IPS-18a (cell line): ENCODE data around the gene ANXA10.

Experiments
- H3K27ac ChIP-seq: one replicate; pipeline ENCODE4 v1.5.1; 2013; ENCODE audit warnings: low read length
- H3K27me3 ChIP-seq: one replicate; pipeline ENCODE4 v1.6.1; 2013; ENCODE audit warnings: mild to moderate bottlenecking, low read length; ENCODE audit not compliant: control insufficient read depth, insufficient read depth
- H3K36me3 ChIP-seq: one replicate; pipeline ENCODE4 v1.6.1; 2013; ENCODE audit warnings: low read depth, low read length; ENCODE audit not compliant: control insufficient read depth
- H3K4me1 ChIP-seq: one replicate; pipeline ENCODE4 v1.6.1; 2013; ENCODE audit warnings: low read depth, low read length; ENCODE audit not compliant: control insufficient read depth
- H3K4me3 ChIP-seq: one replicate; pipeline ENCODE4 v1.5.1; 2013; ENCODE audit warnings: low read length
- H3K9ac ChIP-seq: one replicate; pipeline ENCODE4 v1.6.1; 2013; ENCODE audit warnings: mild to moderate bottlenecking, low read length, moderate library complexity
- H3K9me3 ChIP-seq: one replicate; pipeline ENCODE4 v1.6.1; 2013; ENCODE audit warnings: low read depth, low read length; ENCODE audit not compliant: control insufficient read depth

The ANXA10 gene, protein sequence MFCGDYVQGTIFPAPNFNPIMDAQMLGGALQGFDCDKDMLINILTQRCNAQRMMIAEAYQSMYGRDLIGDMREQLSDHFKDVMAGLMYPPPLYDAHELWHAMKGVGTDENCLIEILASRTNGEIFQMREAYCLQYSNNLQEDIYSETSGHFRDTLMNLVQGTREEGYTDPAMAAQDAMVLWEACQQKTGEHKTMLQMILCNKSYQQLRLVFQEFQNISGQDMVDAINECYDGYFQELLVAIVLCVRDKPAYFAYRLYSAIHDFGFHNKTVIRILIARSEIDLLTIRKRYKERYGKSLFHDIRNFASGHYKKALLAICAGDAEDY

DNA sequence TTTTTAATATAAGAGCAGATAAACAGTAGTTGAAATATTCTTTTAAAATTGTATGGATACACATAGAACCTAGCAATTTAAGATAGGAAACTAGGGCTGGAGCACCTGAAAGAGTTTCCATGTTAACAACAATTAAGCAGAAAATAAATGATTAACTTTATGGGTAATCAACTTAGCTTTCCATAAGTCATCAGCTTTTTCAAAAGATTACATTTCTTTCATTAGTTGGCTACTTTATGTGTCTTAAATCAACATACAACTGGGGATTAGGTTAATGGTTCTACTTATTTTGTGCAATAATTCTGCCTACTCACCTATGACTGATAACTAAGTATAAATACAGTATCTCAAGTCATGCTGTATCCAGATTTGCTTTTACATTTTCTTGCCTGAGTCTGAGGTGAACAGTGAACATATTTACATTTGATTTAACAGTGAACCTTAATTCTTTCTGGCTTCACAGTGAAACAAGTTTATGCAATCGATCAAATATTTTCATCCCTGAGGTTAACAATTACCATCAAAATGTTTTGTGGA lies at the start of gene ANXA10:
Gene ANXA10, plus strand, starts transcription at position 362 of the 537 bp plus-strand sequence. Its CDS starts 164 bp downstream, at position 526.
- H3K9ac ChIP-seq, result no peak within 1 kb of the TSS
- H3K36me3 ChIP-seq, result no peaks in the 10 kb centered on the region
- H3K27ac ChIP-seq, result no peak within 1 kb of the TSS
- H3K4me3 ChIP-seq, result no peak within 1 kb of the TSS
- H3K27me3 ChIP-seq, result no peaks in the 10 kb centered on the region
- H3K9me3 ChIP-seq, result peaks cover 8% of the 10 kb centered on the region
- no peaks in the 10 kb centered on the region for H3K4me1 ChIP-seq

DNA sequence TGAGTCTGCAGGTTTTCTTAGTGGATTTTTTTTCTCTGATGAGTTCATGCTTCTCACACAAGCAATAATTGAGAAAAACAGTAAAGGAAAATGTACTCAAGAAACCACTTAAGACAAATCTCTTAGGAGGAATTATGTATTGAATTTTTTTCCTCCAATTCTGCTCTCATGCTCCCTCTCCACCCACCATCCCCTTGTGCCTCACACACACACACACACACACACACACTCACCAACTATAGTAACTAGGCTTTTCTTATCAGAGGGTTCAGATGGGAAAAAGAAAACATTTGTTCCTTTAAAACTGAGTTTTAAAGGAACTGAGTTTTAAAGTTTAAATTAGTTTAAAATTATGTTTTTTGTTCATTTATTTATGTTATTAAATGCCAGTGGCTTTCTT lies 47.0 kb upstream of the ANXA10 start:
- Histone ChIP-seq H3K36me3 (no peaks in the 10 kb centered on the region), H3K4me1 (no peaks in the 10 kb centered on the region), H3K9me3 (peaks cover 11% of the 10 kb centered on the region), H3K27me3 (no peaks in the 10 kb centered on the region), H3K27ac (no peak overlapping the region), H3K9ac (no peak overlapping the region), H3K4me3 (no peak overlapping the region)

DNA sequence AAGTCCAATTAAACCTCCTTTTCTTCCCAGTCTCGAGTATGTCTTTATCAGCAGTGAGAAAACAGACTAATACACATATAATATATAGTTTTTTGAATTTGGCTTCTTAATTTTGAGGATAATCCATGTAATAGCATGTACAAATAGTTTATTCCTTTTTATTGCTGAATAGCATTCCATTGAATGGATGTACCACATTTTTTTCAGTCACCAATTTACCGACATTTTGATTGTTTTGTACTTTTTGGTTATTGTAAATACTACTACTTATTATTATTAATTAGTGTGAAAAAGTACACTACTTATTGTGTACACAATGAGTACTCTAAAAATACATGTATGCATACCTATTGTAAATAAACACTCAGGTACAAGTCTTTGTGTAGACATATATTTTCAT lies 42.3 kb upstream of the ANXA10 start:
- H3K36me3 ChIP-seq, result no peaks in the 10 kb centered on the region
- no peak overlapping the region for H3K9ac ChIP-seq

DNA sequence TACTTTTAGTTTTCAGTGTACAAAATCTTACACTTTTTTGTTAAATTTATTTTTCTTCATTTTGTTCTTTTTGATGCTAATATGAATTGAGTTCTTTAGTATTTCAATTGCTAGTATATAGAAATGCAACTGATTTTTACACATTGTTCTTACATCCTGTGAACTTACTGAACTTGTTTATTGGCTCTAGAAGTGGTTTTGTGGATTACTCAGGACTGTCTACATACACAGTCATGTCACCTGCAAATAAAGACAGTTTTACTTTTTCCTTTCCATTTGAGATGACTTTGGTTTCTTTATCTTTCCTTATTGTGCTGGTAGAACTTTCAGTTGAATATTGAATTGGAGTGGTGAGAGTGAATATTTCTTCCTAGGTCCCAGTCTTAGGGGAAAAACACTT lies 40.8 kb upstream of the ANXA10 start:
- Histone ChIP-seq H3K4me3 (no peak overlapping the region), H3K36me3 (no peaks in the 10 kb centered on the region), H3K27me3 (no peaks in the 10 kb centered on the region), H3K4me1 (no peaks in the 10 kb centered on the region), H3K9me3 (peaks cover 11% of the 10 kb centered on the region), H3K27ac (no peak overlapping the region), H3K9ac (no peak overlapping the region)

More for the DNA sequence above, 42.3 kb upstream of the ANXA10 start:
- Histone ChIP-seq H3K4me1 (no peaks in the 10 kb centered on the region), H3K27me3 (no peaks in the 10 kb centered on the region), H3K4me3 (no peak overlapping the region), H3K9me3 (peaks cover 11% of the 10 kb centered on the region), H3K27ac (no peak overlapping the region)

DNA sequence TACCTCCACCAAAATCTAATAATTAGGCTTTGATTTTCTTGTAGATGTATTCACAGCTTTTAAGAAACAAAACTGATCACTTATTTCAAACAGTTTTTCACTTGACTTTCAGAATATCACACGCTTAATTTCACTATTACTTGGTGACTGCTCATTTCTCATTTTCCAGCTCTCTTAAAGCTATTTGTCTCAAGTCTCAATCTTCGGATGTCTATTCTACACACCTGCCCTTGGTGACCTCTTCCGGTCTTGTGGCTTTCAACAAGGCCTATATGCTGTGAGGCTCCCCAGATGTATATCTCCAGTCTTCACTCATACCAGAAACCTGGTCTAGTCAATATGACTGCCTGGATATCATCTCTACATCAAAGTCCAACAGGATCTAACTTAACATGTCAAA lies 34.9 kb upstream of the ANXA10 start:
- Histone ChIP-seq H3K4me1 (no peaks in the 10 kb centered on the region), H3K9ac (no peak overlapping the region), H3K4me3 (no peak overlapping the region), H3K27ac (no peak overlapping the region), H3K27me3 (no peaks in the 10 kb centered on the region), H3K9me3 (no peaks in the 10 kb centered on the region), H3K36me3 (no peaks in the 10 kb centered on the region)

DNA sequence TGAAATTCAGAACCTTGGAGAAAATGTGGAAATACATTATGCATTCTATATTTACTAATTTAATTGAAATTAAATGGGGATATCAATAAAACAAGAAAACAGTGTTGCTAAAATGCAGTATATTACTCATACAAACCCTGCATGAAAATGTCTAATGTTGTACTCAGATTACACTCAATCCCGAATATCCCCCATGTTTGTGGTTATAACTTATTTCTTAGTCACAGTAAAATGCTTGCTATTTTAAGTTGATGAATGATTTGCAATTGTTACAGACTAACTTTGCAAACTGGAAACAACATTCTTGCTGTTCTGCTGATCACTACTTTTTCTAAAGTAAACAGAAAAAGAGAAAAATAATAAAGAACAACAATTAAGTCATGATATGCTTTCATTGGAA lies 33.1 kb upstream of the ANXA10 start:
- Histone ChIP-seq H3K27ac (no peak overlapping the region), H3K9me3 (no peaks in the 10 kb centered on the region), H3K9ac (no peak overlapping the region), H3K27me3 (no peaks in the 10 kb centered on the region), H3K4me3 (no peak overlapping the region), H3K36me3 (no peaks in the 10 kb centered on the region), H3K4me1 (no peaks in the 10 kb centered on the region)

DNA sequence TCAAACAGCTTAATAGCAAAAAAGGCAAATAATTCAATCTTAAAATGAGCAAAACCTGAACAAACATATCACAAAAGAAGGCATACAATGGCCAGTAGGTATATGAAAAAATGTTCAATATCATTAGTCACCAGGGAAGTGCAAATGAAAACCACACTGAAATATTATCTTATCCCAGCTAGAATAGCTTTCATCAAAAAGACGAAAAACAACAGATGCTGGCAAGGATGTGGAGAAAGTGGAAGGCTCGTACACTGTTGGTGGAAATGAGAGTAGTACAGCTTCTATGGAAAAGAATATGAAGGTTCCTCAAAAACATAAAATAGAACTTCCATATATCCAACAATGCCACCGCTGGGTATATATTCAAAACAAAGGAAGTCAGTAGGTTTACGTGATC lies 29.3 kb upstream of the ANXA10 start:
- Histone ChIP-seq H3K4me3 (no peak overlapping the region), H3K9ac (no peak overlapping the region), H3K27me3 (no peaks in the 10 kb centered on the region), H3K9me3 (no peaks in the 10 kb centered on the region), H3K27ac (no peak overlapping the region), H3K36me3 (no peaks in the 10 kb centered on the region), H3K4me1 (no peaks in the 10 kb centered on the region)

DNA sequence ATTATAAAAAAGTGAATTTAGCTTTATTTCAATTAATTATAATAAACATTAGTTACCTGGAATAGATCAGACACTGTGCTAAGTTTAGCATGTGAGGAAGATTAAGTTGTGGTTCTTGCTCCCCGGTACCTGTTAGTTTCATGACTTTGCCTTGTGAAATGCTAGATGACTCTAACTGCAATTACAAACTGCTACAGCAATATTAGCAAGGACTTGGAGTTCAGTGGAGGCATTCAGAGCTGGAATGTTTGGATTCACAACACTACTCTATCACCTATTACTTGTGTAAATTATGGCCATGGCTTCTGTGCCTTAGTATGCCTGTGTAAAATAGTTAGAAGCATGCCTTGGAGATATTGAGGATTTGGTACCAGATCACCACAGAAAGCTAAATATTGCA lies 21.4 kb upstream of the ANXA10 start:
- H3K27ac ChIP-seq, result no peak overlapping the region
- no peaks in the 10 kb centered on the region for H3K36me3 ChIP-seq
- H3K27me3 ChIP-seq, result no peaks in the 10 kb centered on the region
- H3K9ac ChIP-seq, result no peak overlapping the region
- no peaks in the 10 kb centered on the region for H3K4me1 ChIP-seq
- H3K4me3 ChIP-seq, result no peak overlapping the region
- H3K9me3 ChIP-seq, result no peaks in the 10 kb centered on the region

DNA sequence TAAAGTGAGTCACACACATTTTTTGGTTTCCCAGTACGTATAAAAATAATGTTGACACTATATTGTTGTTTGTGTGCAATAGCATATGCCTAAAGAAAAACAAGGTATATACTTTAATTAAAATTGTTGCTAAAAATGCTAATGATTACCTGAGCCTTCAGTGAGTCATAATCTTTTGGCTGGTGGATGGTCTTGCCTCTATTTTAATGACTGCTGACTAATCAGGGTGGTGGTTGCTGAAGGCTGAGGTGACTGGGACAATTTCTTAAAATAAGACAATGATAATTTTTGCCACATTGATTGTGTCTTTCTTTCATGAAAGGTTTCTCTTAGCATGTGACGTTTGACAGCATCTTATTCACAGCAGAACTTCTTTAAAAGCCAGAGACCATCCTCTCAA lies 21.0 kb upstream of the ANXA10 start:
- Histone ChIP-seq H3K4me3 (no peak overlapping the region), H3K4me1 (no peaks in the 10 kb centered on the region), H3K27ac (no peak overlapping the region), H3K36me3 (no peaks in the 10 kb centered on the region), H3K27me3 (no peaks in the 10 kb centered on the region), H3K9ac (no peak overlapping the region), H3K9me3 (no peaks in the 10 kb centered on the region)

DNA sequence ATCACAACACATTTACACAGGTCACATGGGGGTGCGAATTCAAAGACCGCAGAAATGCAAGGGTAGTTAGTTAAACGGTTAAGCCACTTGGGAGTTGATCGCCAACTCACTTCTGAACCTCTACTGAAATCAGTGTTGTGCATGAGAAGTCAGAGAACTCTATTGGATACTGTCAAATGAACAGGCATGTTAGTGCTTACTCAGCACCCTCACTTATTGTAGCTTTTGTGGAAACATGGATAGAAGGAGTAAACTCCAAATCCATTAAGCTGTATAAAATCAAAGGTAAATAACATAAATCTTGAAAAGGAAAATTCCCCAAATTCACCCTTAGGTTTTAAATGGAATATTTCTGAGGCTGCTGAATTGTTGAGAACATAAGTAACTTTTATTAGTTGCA lies 17.5 kb upstream of the ANXA10 start:
- H3K9ac ChIP-seq, result no peak overlapping the region
- H3K27ac ChIP-seq, result no peak overlapping the region
- no peaks in the 10 kb centered on the region for H3K27me3 ChIP-seq
- no peak overlapping the region for H3K4me3 ChIP-seq
- no peaks in the 10 kb centered on the region for H3K4me1 ChIP-seq
- H3K36me3 ChIP-seq, result no peaks in the 10 kb centered on the region
- H3K9me3 ChIP-seq, result no peaks in the 10 kb centered on the region

DNA sequence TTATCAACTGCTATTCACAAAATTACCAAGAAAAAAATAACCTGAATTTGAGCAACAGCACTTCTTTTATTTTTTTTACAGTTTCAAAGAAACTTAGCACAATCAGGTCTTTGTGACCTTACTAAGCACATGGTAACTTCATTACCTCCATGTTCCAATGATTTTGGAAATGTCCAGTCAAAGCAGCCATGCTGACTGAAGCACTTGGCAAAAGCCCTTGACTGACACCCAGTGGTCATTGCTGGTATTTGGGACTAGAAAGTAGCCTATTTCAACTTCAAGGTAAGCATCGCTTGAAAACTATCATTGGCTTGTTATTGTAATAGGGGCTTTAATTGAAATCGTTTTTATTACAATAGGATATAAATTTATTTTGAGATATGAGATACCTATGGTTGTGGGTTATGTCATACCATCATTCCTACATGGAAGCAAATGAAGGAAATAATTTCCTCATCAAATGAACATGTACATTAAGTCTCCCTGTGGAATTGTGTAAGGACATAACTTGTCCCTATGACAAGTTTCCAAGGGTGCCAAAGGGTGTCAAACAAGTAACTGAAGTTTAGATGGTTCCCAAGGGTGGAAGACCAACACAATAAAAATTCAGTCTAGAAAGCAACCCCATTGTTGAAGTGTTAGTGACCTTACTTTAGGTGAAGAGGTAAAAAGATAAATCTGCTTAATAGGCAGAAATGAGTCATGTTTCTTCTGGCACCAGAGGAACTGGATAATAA lies 15.2 kb upstream of the ANXA10 start:
- no peak overlapping the region for H3K9ac ChIP-seq
- H3K27ac ChIP-seq, result no peak overlapping the region
- H3K4me1 ChIP-seq, result no peaks in the 10 kb centered on the region
- H3K9me3 ChIP-seq, result no peaks in the 10 kb centered on the region
- H3K36me3 ChIP-seq, result no peaks in the 10 kb centered on the region
- H3K4me3 ChIP-seq, result no peak overlapping the region
- no peaks in the 10 kb centered on the region for H3K27me3 ChIP-seq
